ENCODE results near the gene ALPP.
"Not testable (repeated sequence)": the region's sequence is repeated elsewhere in the genome, so short reads cannot be mapped to it uniquely, and the experiment has no call there.

The ALPP gene

DNA sequence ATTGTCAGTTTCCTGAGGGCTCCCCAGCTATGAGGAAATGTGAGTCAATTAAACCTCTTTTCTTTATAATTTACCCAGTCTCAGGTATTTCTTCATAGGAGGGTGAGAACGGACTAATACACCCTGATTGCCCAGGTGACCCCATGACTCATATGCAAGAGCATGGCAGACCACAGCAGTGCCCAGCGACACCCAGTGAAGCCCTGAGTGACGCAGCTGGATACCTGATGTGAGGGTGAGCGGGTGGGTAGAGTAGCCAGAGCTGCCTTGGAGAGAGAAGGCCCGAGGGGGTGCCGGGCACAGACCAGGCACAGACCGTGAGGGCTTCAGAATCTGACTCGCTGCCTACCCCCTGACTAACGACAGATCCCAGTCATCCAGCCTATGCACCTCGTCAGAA is 43.5 kb downstream of the ALPP start:
- DNase-seq (ENCODE audit: low spot score): no peak

DNA sequence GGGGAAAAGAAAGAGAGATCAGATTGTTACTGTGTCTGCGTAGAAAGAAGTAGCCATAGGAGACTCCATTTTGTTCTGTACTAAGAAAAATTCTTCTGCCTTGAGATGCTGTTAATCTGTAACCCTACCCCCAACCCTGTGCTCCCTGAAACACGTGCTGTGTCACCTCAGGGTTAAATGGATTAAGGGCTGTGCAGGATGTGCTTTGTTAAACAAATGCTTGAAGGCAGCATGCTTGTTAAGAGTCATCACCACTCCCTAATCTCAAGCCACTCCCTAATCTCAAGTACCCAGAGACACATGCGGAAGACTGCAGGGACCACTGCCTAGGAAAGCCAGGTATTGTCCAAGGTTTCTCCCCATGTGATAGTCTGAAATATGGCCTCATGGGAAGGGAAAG is 44.4 kb downstream of the ALPP start:
- DNase-seq (ENCODE audit: low spot score): not testable (repeated sequence)

DNA sequence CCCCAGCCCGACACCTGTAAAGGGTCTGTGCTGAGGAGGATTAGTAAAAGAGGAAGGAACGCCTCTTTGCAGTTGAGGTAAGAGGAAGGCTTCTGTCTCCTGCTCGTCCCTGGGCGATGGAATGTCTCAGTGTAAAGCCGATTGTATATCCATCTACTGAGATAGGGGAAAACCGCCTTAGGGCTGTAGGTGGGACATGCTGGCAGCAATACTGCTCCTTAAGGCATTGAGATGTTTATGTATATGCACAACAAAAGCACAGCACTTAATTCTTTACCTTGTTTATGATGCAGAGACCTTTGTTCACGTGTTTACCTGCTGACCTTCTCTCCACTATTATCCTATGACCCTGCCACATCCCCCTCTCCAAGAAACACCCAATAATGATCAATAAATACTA is 44.9 kb downstream of the ALPP start:
- not testable (repeated sequence) for DNase-seq (ENCODE audit: low spot score)

DNA sequence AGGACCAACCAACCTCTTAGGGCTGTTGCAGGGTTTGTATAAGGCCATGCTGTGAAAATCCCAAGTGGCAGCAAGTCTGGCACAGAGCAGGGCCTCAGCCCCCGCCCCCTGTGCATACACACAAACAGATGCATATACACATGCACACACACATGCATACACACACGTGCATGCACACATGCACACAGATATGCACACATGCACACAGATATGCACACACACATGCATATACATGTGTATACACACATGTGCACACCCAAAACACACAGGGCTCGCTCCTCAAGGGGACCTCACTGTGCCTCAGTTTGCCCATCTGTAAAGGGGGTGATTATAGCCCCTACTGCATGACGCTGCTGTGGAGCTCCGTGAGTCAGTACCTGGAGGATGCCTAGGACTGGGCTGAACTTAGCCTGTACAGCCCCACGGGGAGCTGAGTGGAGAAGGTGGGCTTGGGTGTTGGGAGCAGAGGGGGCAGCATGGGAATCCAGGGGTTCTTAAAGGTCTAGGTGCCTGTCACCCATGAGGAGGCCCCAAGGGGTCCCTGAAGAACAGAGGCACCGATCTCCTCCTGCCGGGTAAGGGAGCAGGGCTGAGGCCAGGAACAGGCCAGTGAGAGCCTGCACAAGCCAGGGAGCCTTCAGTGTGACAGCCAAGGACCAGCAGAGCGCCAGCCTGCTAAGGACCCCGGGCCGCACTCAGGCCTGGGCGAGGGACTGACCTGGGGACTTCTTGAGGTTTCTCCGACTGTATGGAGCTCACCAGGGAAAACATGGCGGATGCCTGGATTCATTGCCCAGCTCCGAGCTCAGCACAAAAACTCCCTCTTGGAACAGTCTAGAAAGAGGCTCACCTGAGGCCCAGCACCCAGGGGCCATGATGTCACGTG is 53.4 kb downstream of the ALPP start:
- DNase-seq (ENCODE audit: low spot score): no peak

Data from SW480 (cell line).